H1 (cell line): ENCODE data around the gene VPS54. TPM values are rescaled to one million over a fixed set of nuclear protein-coding genes. Genes with fewer than 3 reads are reported as not detected.

ENCODE experiments used
- CTCF ChIA-PET: fragments of 300-600 bp; sonication (Branson Sonifier 250); formaldehyde crosslinking; loops from one replicate; lab custom pipeline; 2021; ENCODE audit not compliant: partially characterized antibody; lab: Charles Lee
- POLR2A ChIA-PET: fragments of 300-600 bp; sonication (Branson Sonifier 250); formaldehyde crosslinking; loops from one replicate; lab custom pipeline; 2021; ENCODE audit warnings: inconsistent platforms; ENCODE audit not compliant: partially characterized antibody; lab: Charles Lee
- DNase-seq, 2 experiments: peaks; one replicate each; pipeline versions ENCODE4 v3.0.0 to v3.0.0-alpha.2; 2010 to 2022; ENCODE audit warnings: low spot score in 2 of 2, low read depth in 1 of 2, mixed read lengths in 1 of 2
- FAIRE-seq: peaks from 2 replicates; lab custom pipeline; 2011; peaks lifted over from hg19 to GRCh38; lab: Jason Lieb, UNC
- H2AFZ ChIP-seq: 2 replicates; pipeline ENCODE4 v1.8.1; 2012; ENCODE audit warnings: low read length, inconsistent platforms
- H2AK5ac ChIP-seq: 2 replicates; pipeline ENCODE4 v1.6.1; 2013; ENCODE audit warnings: low read depth, low read length
- H2BK120ac ChIP-seq: replicated peaks from 2 replicates; pipeline ENCODE3; 2013; ENCODE audit warnings: low read depth, low read length, inconsistent platforms
- H2BK12ac ChIP-seq: 2 replicates; pipeline ENCODE4 v1.6.1; 2013; ENCODE audit warnings: low read depth, low read length
- H2BK15ac ChIP-seq: 2 replicates; pipeline ENCODE4 v1.6.1; 2013; ENCODE audit warnings: low read length
- H2BK20ac ChIP-seq: 2 replicates; pipeline ENCODE4 v1.6.1; 2013; ENCODE audit warnings: low read length
- H2BK5ac ChIP-seq: 2 replicates; pipeline ENCODE4 v1.6.1; 2013; ENCODE audit warnings: low read depth, low read length
- H3K14ac ChIP-seq: 2 replicates; pipeline ENCODE4 v1.6.1; 2013; ENCODE audit warnings: inconsistent platforms; ENCODE audit not compliant: insufficient read length
- H3K18ac ChIP-seq: 2 replicates; pipeline ENCODE4 v1.6.1; 2013; ENCODE audit warnings: low read length; ENCODE audit errors: extremely low read depth
- H3K23ac ChIP-seq: 2 replicates; pipeline ENCODE4 v1.6.1; 2013; ENCODE audit warnings: inconsistent platforms; ENCODE audit not compliant: insufficient read length
- H3K23me2 ChIP-seq: 2 replicates; pipeline ENCODE4 v1.6.1; 2013; ENCODE audit warnings: low read depth, low read length
- H3K27ac ChIP-seq: 2 replicates; pipeline ENCODE4 v1.6.1; 2011; ENCODE audit warnings: low read depth, low read length, inconsistent platforms
- H3K27me3 ChIP-seq, 4 experiments: replicated peaks in 1 of 4; 1 replicate in 1 of 4; 2 replicates in 3 of 4; pipeline versions ENCODE4 v1.6.1 to v1.8.1; 2011 to 2013; ENCODE audit warnings: low read length in 3 of 4, mild to moderate bottlenecking in 3 of 4, inconsistent platforms in 2 of 4, mixed read lengths in 2 of 4, moderate library complexity in 1 of 4; ENCODE audit not compliant: control insufficient read depth in 3 of 4, insufficient read depth in 3 of 4; ENCODE audit errors: extremely low read depth in 1 of 4
- H3K36me3 ChIP-seq, 4 experiments: 2 replicates each; pipeline versions ENCODE4 v1.6.1 to v1.8.1; 2011 to 2013; ENCODE audit warnings: mild to moderate bottlenecking in 4 of 4, low read length in 3 of 4, moderate library complexity in 2 of 4, control low read depth in 1 of 4, inconsistent platforms in 1 of 4; ENCODE audit not compliant: insufficient read depth in 4 of 4, control insufficient read depth in 2 of 4
- H3K4ac ChIP-seq: replicated peaks from 2 replicates; pipeline ENCODE3; 2013; ENCODE audit warnings: low read length, low read depth, mixed read lengths, inconsistent platforms; ENCODE audit not compliant: insufficient read length
- H3K4me1 ChIP-seq, 4 experiments: replicated peaks in 1 of 4; 1 replicate in 1 of 4; 2 replicates in 3 of 4; pipeline versions ENCODE4 v1.6.1 to v1.8.1; 2011 to 2013; ENCODE audit warnings: low read length in 3 of 4, inconsistent platforms in 2 of 4, mixed read lengths in 1 of 4; ENCODE audit not compliant: insufficient read depth in 4 of 4, control insufficient read depth in 3 of 4
- H3K4me2 ChIP-seq, 2 experiments: 2 replicates each; pipeline versions ENCODE4 v1.6.1 to v1.8.1; 2011 to 2013; ENCODE audit warnings: low read depth in 2 of 2, low read length in 2 of 2, control low read depth in 1 of 2, inconsistent platforms in 1 of 2, mild to moderate bottlenecking in 1 of 2; ENCODE audit not compliant: insufficient read depth in 1 of 2
- H3K4me3 ChIP-seq, 4 experiments: fragments of 200-600, 300-600 bp in 1 of 4; sonication (generic), shearing (Covaris generic), sonication (Bioruptor Twin) in 1 of 4; 2 replicates each; pipeline versions ENCODE4 v1.5.1 to v1.8.1; 2011 to 2016; ENCODE audit warnings: low read length in 4 of 4, low read depth in 3 of 4, control low read depth in 2 of 4, inconsistent platforms in 2 of 4, mild to moderate bottlenecking in 2 of 4, mixed read lengths in 1 of 4, moderate library complexity in 1 of 4; ENCODE audit not compliant: insufficient read depth in 2 of 4; ENCODE audit errors: extremely low read depth in 1 of 4
- H3K56ac ChIP-seq: replicated peaks from 2 replicates; pipeline ENCODE3; 2013; ENCODE audit warnings: low read depth, mild to moderate bottlenecking, mixed read lengths, low read length, inconsistent platforms; ENCODE audit not compliant: insufficient read length
- H3K79me1 ChIP-seq: 2 replicates; pipeline ENCODE4 v1.6.1; 2013; ENCODE audit warnings: low read depth, low read length, control low read depth
- H3K79me2 ChIP-seq, 2 experiments: 2 replicates each; pipeline versions ENCODE4 v1.6.1 to v1.8.1; 2012 to 2013; ENCODE audit warnings: low read length in 2 of 2, mild to moderate bottlenecking in 2 of 2, inconsistent platforms in 1 of 2; ENCODE audit not compliant: insufficient read depth in 2 of 2, control insufficient read depth in 1 of 2
- H3K9ac ChIP-seq, 4 experiments: replicated peaks in 1 of 4; 1 replicate in 1 of 4; 2 replicates in 3 of 4; pipeline versions ENCODE4 v1.6.1 to v1.8.1; 2011 to 2013; ENCODE audit warnings: low read depth in 3 of 4, low read length in 3 of 4, control low read depth in 2 of 4, mild to moderate bottlenecking in 2 of 4, moderate library complexity in 2 of 4, inconsistent platforms in 1 of 4; ENCODE audit errors: extremely low read depth in 1 of 4
- H3K9me3 ChIP-seq, 2 experiments: 2 replicates each; pipeline versions ENCODE4 v1.6.1 to v1.8.1; 2012 to 2013; ENCODE audit warnings: mild to moderate bottlenecking in 2 of 2, moderate library complexity in 2 of 2, control low read depth in 1 of 2, inconsistent platforms in 1 of 2, low read depth in 1 of 2, low read length in 1 of 2, mixed read lengths in 1 of 2; ENCODE audit not compliant: insufficient read depth in 2 of 2
- H4K20me1 ChIP-seq, 2 experiments: replicated peaks in 1 of 2; 2 replicates each; pipeline versions ENCODE3 to v1.8.1; 2011 to 2013; ENCODE audit warnings: inconsistent platforms in 2 of 2, low read length in 2 of 2, mild to moderate bottlenecking in 1 of 2; ENCODE audit not compliant: insufficient read depth in 2 of 2, control insufficient read depth in 1 of 2
- H4K5ac ChIP-seq: 2 replicates; pipeline ENCODE4 v1.6.1; 2013; ENCODE audit warnings: low read length, low read depth, mixed read lengths, inconsistent platforms; ENCODE audit not compliant: insufficient read length
- H4K8ac ChIP-seq: 2 replicates; pipeline ENCODE4 v1.8.0; 2013; ENCODE audit warnings: mild to moderate bottlenecking, moderate library complexity, low read length, inconsistent platforms; ENCODE audit not compliant: insufficient read depth; ENCODE audit errors: extremely low read depth
- H4K91ac ChIP-seq: replicated peaks from 2 replicates; pipeline ENCODE3; 2013; ENCODE audit warnings: low read length, mixed read lengths, inconsistent platforms; ENCODE audit not compliant: insufficient read length
- EZH2 ChIP-seq: fragments of 200-600 bp; sonication (generic); IDR thresholded peaks from 2 replicates; pipeline ENCODE4 v1.7.1; 2012; ENCODE audit warnings: low read depth, mild to moderate bottlenecking, moderate library complexity, low read length, inconsistent platforms; ENCODE audit not compliant: severe bottlenecking
- GABPA ChIP-seq: IDR thresholded peaks from 2 replicates; pipeline ENCODE4 v1.6.1; 2011; ENCODE audit warnings: mild to moderate bottlenecking, low read length, moderate library complexity, borderline replicate concordance; ENCODE audit not compliant: insufficient read depth
- HDAC6 ChIP-seq: IDR thresholded peaks from one replicate; pipeline ENCODE4 v1.7.1; 2012; ENCODE audit warnings: low read depth, mild to moderate bottlenecking, inconsistent platforms, low read length, moderate library complexity
- KDM1A ChIP-seq: fragments of 200-600, 300-600 bp; sonication (generic); IDR thresholded peaks from 2 replicates; pipeline ENCODE4 v1.7.1; 2016; ENCODE audit warnings: mild to moderate bottlenecking, low read length, borderline replicate concordance
- RAD21 ChIP-seq, 2 experiments: IDR thresholded peaks in 1 of 2; conservative IDR thresholded peaks in 1 of 2; 2 replicates each; pipeline ENCODE4 v1.6.1; 2011; ENCODE audit warnings: low read depth in 2 of 2, low read length in 2 of 2, improper control_type of control experiment in 1 of 2, inconsistent platforms in 1 of 2, mild to moderate bottlenecking in 1 of 2, moderate library complexity in 1 of 2
- RFX5 ChIP-seq: IDR thresholded peaks from 2 replicates; pipeline ENCODE4 v1.6.1; 2011; ENCODE audit warnings: low read depth, low read length, improper control_type of control experiment, borderline replicate concordance
- SAP30 ChIP-seq: fragments of 300-600 bp; sonication (generic); IDR thresholded peaks from 2 replicates; pipeline ENCODE4 v1.7.1; 2012; ENCODE audit warnings: low read length, moderate library complexity, mild to moderate bottlenecking, inconsistent platforms; ENCODE audit not compliant: insufficient read depth, insufficient replicate concordance
- SIX5 ChIP-seq: IDR thresholded peaks from 2 replicates; pipeline ENCODE4 v1.6.1; 2011; ENCODE audit warnings: mild to moderate bottlenecking, low read depth, low read length
- TBP ChIP-seq: IDR thresholded peaks from 2 replicates; pipeline ENCODE4 v1.6.1; 2011; ENCODE audit warnings: low read depth, low read length, improper control_type of control experiment
- TEAD4 ChIP-seq: IDR thresholded peaks from 2 replicates; pipeline ENCODE4 v1.6.1; 2012; ENCODE audit warnings: low read depth, low read length, inconsistent platforms, mixed read lengths
- WGBS, 2 experiments: shearing (Covaris generic) in 1 of 2; methylation state at CpG; one replicate each; pipeline versions ENCODE4 v1.1.6 to v1.1.7; 2013 to 2015; ENCODE audit warnings: low lambda C conversion rate in 2 of 2, mixed read lengths in 2 of 2, inconsistent platforms in 1 of 2, low coverage in 1 of 2, missing lambda C conversion rate in 1 of 2; ENCODE audit not compliant: insufficient replicate concordance in 2 of 2, insufficient coverage in 1 of 2, insufficient read length in 1 of 2; ENCODE audit errors: extremely low coverage in 1 of 2, missing lambda C conversion rate in 1 of 2; 5-methylcytosine and 5-hydroxymethylcytosine counted together
- polyA plus RNA-seq, 7 experiments: library from polyadenylated mRNA; depleted of rRNA in 3 of 7; stranded (reverse) in 5 of 7; unstranded in 2 of 7; fragments of >200 nt in 5 of 7; fragments of 200-250 nt in 2 of 7; gene quantifications; 1 replicate in 5 of 7; 2 replicates in 1 of 7; 4 replicates in 1 of 7; pipeline versions ENCODE4 v1.2.1 to v1.2.3, GENCODE V29; 2011 to 2013; ENCODE audit warnings: missing spikeins in 2 of 7, mixed read lengths in 2 of 7
- total RNA-seq: library from RNA; stranded (reverse); fragmentation: NEBNext Ultra II Directional; extraction: Animal tissue kit (Norgen Biotek cat#: 25700); gene quantifications from 2 replicates; pipeline ENCODE4 v1.2.1, GENCODE V29; 2021
- TF ChIP-seq, protein P1 (sequence below): IDR thresholded peaks from 2 replicates; pipeline ENCODE4 v1.6.1; 2012; ENCODE audit warnings: inconsistent platforms

VPS54 gene
- total and polyA plus RNA-seq, 2 of the 8 experiments (the other 6 are each of a cell fraction or from before 2014, with no cell fraction given): 3.6 to 13.2 TPM

DNA sequence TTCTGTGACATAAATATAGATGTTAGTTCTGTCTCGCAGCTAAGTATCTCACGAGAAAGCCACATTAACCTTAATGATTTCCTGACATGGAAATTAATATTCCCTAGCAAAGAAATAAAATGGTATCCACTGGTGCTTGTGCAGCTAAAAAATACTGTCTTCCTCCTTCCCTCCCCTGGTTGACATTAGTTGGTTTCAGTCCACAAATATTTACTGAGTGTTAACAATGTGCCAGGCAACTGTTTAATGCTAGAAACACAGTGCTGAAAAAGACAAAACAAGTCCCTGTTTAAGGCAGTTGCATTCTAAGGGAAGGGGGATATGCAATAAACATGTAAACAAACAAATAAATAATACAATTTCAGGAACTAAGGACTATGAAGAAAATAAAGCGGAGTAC is 44.2 kb upstream of the VPS54 start:
- Histone ChIP-seq H3K79me2 (no peaks in the 10 kb centered on the region), H4K5ac (no peak overlapping the region), H2BK5ac (no peak overlapping the region), H2BK20ac (0 out of 2 replicates have a peak overlapping the region, but pooled peaks have one; percentile 36), H3K36me3 (no peaks in the 10 kb centered on the region), H3K9me3 (no peaks in the 10 kb centered on the region), H3K9ac (no peak overlapping the region), H4K20me1 (no peaks in the 10 kb centered on the region), H3K56ac (no peak overlapping the region), H3K14ac (no peak overlapping the region), H2BK12ac (peak overlapping the region; percentile 92; the same call in 1 of the 2 replicates), H2AK5ac (no peak overlapping the region), H3K4ac (no peak overlapping the region), H3K4me1 (peaks cover 3 to 10% (median 6%) of the 10 kb centered on the region in 4 experiments; a peak in 5 of 7 replicates), H2BK120ac (no peak overlapping the region), H3K4me3 (no peak overlapping the region), H3K79me1 (no peaks in the 10 kb centered on the region), H3K27me3 (no peaks in the 10 kb centered on the region), H4K91ac (no peak overlapping the region), H3K23ac (no peak overlapping the region), H2AFZ (0 out of 2 replicates have a peak overlapping the region, but pooled peaks have one; percentile 31), H3K23me2 (no peaks in the 10 kb centered on the region), H3K18ac (no peak overlapping the region), H3K27ac (no peak overlapping the region), H2BK15ac (no peak overlapping the region), H4K8ac (no peak overlapping the region), H3K4me2 (no peak overlapping the region)
- WGBS, 2 experiments: 93% methylated on average over 3 of the region's 3 CpGs; no CpG with 5 or more reads in 1 of the 2 experiments
- POLR2A ChIA-PET: interaction anchor here (1.1 to 1.4 kb wide), 2 partner anchors 16 to 213 kb away, joined by 3 read pairs; no protein-coding TSS in a partner anchor
- DNase-seq (no peak), FAIRE-seq (no peak)
- CTCF ChIA-PET: interaction anchor here (0.9 to 1.8 kb wide), 4 partner anchors 12 to 41 kb away, joined by 3 to 7 read pairs (median 4); no protein-coding TSS in a partner anchor
- TF ChIP-seq, protein P1, sequence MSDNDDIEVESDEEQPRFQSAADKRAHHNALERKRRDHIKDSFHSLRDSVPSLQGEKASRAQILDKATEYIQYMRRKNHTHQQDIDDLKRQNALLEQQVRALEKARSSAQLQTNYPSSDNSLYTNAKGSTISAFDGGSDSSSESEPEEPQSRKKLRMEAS: no peak
- TF ChIP-seq TEAD4: no peak
- no peak for TF ChIP-seq EZH2
- TF ChIP-seq HDAC6: no peak
- no peak for TF ChIP-seq TBP
- TF ChIP-seq RFX5: no peak
- TF ChIP-seq SIX5: no peak
- TF ChIP-seq GABPA: no peak
- no peak for TF ChIP-seq KDM1A
- TF ChIP-seq SAP30: no peak
- no peak for TF ChIP-seq RAD21 (IDR thresholded peaks at IDR 0.05 in 1 of 2, conservative IDR thresholded peaks at IDR 0.05 in 1 of 2; ENCODE audit: low read depth in 2 of 2, low read length in 2 of 2)
